IMR-90 (cell line): Measurements from ENCODE around the gene PRKCA. TPM values are rescaled to one million over a fixed set of nuclear protein-coding genes. Genes with fewer than 3 reads are reported as not detected.

Experiments used
- ATAC-seq: fragments of 200-7000 bp; cut with Tn5 transposase; 2 replicates; pipeline ENCODE4 v1.9.1; 2020; ENCODE audit warnings: low read depth, mild to moderate bottlenecking, moderate library complexity
- BruUV-seq: library from RNA; stranded (reverse); fragments of 400-500 nt; replicated peaks from 2 replicates; lab custom pipeline; 2021; lab: Mats Ljungman, UMichigan
- CTCF ChIA-PET: fragments of 300-600 bp; formaldehyde crosslinking; extraction: SDS; loops from one replicate; lab custom pipeline; 2021; ENCODE audit warnings: antibody characterized with exemption; lab: Yijun Ruan, JAX
- POLR2A ChIA-PET: fragments of 300-600 bp; sonication (Branson Sonifier 250); formaldehyde crosslinking; loops from one replicate; lab custom pipeline; 2022; ENCODE audit warnings: antibody characterized with exemption; ENCODE audit not compliant: unreplicated experiment; lab: Charles Lee
- DNase-seq: peaks from one replicate; pipeline ENCODE4 v3.0.0; 2013
- H2AFZ ChIP-seq: replicated peaks from 2 replicates; pipeline ENCODE3; 2013; ENCODE audit warnings: low read length, mild to moderate bottlenecking; ENCODE audit not compliant: poor library complexity
- H2AK5ac ChIP-seq: 2 replicates; pipeline ENCODE4 v1.6.1; 2013; ENCODE audit warnings: low read depth, low read length, inconsistent platforms
- H2AK9ac ChIP-seq: replicated peaks from 2 replicates; pipeline ENCODE3; 2013; ENCODE audit warnings: mild to moderate bottlenecking, low read depth, low read length, moderate library complexity; ENCODE audit not compliant: poor library complexity
- H2BK120ac ChIP-seq: 2 replicates; pipeline ENCODE4 v1.6.1; 2013; ENCODE audit warnings: low read depth, low read length, inconsistent platforms
- H2BK15ac ChIP-seq: 3 replicates; pipeline ENCODE4 v1.6.1; 2013; ENCODE audit warnings: low read depth, low read length, inconsistent platforms
- H2BK20ac ChIP-seq: 2 replicates; pipeline ENCODE4 v1.6.1; 2013; ENCODE audit warnings: low read depth, mild to moderate bottlenecking, inconsistent platforms, low read length, moderate library complexity
- H2BK5ac ChIP-seq: 2 replicates; pipeline ENCODE4 v1.6.1; 2013; ENCODE audit warnings: mild to moderate bottlenecking, low read depth, low read length, inconsistent platforms; ENCODE audit not compliant: poor library complexity, severe bottlenecking
- H3K14ac ChIP-seq: replicated peaks from 2 replicates; pipeline ENCODE4 v1.6.1; 2013; ENCODE audit warnings: low read depth, low read length, inconsistent platforms
- H3K18ac ChIP-seq: 2 replicates; pipeline ENCODE4 v1.6.1; 2013; ENCODE audit warnings: low read depth, low read length, control low read depth
- H3K23ac ChIP-seq: 2 replicates; pipeline ENCODE4 v1.6.1; 2013; ENCODE audit warnings: low read depth, low read length, inconsistent platforms
- H3K27ac ChIP-seq: 2 replicates; pipeline ENCODE4 v1.5.1; 2013; ENCODE audit warnings: mild to moderate bottlenecking, control low read depth, low read length; ENCODE audit not compliant: insufficient read depth
- H3K27me3 ChIP-seq: 2 replicates; pipeline ENCODE4 v1.6.1; 2013; ENCODE audit warnings: low read length; ENCODE audit not compliant: control insufficient read depth, insufficient read depth
- H3K36me3 ChIP-seq: 2 replicates; pipeline ENCODE4 v1.6.1; 2013; ENCODE audit warnings: low read length, mixed read lengths; ENCODE audit not compliant: control insufficient read depth, insufficient read depth
- H3K4ac ChIP-seq: 2 replicates; pipeline ENCODE4 v1.6.1; 2013; ENCODE audit warnings: low read depth, low read length, inconsistent platforms
- H3K4me1 ChIP-seq: 2 replicates; pipeline ENCODE4 v1.6.1; 2013; ENCODE audit warnings: low read length, mixed read lengths; ENCODE audit not compliant: control insufficient read depth, insufficient read depth
- H3K4me2 ChIP-seq: 2 replicates; pipeline ENCODE4 v1.6.1; 2013; ENCODE audit warnings: low read depth, mild to moderate bottlenecking, control low read depth, low read length, moderate library complexity
- H3K4me3 ChIP-seq: 2 replicates; pipeline ENCODE4 v1.5.1; 2013; ENCODE audit warnings: low read depth, mild to moderate bottlenecking, control low read depth, low read length, moderate library complexity; ENCODE audit not compliant: insufficient read depth
- H3K56ac ChIP-seq: 2 replicates; pipeline ENCODE4 v1.6.1; 2013; ENCODE audit warnings: low read length, inconsistent platforms; ENCODE audit not compliant: insufficient read depth; ENCODE audit errors: extremely low read depth
- H3K79me1 ChIP-seq, 2 experiments: 2 replicates each; pipeline ENCODE4 v1.6.1; 2013; ENCODE audit warnings: low read length in 2 of 2, inconsistent platforms in 1 of 2, low read depth in 1 of 2
- H3K9ac ChIP-seq: 2 replicates; pipeline ENCODE4 v1.6.1; 2013; ENCODE audit warnings: low read depth, low read length, control low read depth
- H3K9me1 ChIP-seq: 2 replicates; pipeline ENCODE4 v1.6.1; 2013; ENCODE audit warnings: low read length, inconsistent platforms; ENCODE audit not compliant: insufficient read depth
- H3K9me3 ChIP-seq: 2 replicates; pipeline ENCODE4 v1.6.1; 2013; ENCODE audit warnings: low read length; ENCODE audit not compliant: control insufficient read depth, insufficient read depth
- H4K20me1 ChIP-seq: 2 replicates; pipeline ENCODE4 v1.6.1; 2013; ENCODE audit warnings: low read length, inconsistent platforms; ENCODE audit not compliant: insufficient read depth
- H4K5ac ChIP-seq: 2 replicates; pipeline ENCODE4 v1.6.1; 2013; ENCODE audit warnings: mild to moderate bottlenecking, low read depth, low read length, control low read depth
- H4K8ac ChIP-seq, 2 experiments: 2 replicates each; pipeline ENCODE4 v1.6.1; 2013; ENCODE audit warnings: low read depth in 2 of 2, low read length in 2 of 2, control low read depth in 1 of 2, inconsistent platforms in 1 of 2
- H4K91ac ChIP-seq: 2 replicates; pipeline ENCODE4 v1.6.1; 2013; ENCODE audit warnings: low read depth, low read length, inconsistent platforms; ENCODE audit not compliant: insufficient read depth
- BHLHE40 ChIP-seq: fragments of 150-350 bp; IDR thresholded peaks from 2 replicates; pipeline ENCODE4 v1.6.1; 2016; ENCODE audit warnings: mild to moderate bottlenecking, low read depth, low read length
- CEBPB ChIP-seq: IDR thresholded peaks from 2 replicates; pipeline ENCODE4 v1.6.1; 2012; ENCODE audit warnings: low read depth, low read length, improper control_type of control experiment
- CHD1 ChIP-seq: IDR thresholded peaks from 2 replicates; pipeline ENCODE4 v1.6.1; 2012; ENCODE audit warnings: low read depth, low read length, improper control_type of control experiment
- CTCF ChIP-seq: conservative IDR thresholded peaks from 2 replicates; pipeline ENCODE4 v1.5.1; 2012; ENCODE audit warnings: mild to moderate bottlenecking, low read depth, low read length, improper control_type of control experiment
- ELK1 ChIP-seq: fragments of 150-350 bp; IDR thresholded peaks from 2 replicates; pipeline ENCODE4 v1.6.1; 2016; ENCODE audit warnings: low read depth, mild to moderate bottlenecking, low read length, moderate library complexity, borderline replicate concordance
- FOS ChIP-seq: fragments of 150-350 bp; IDR thresholded peaks from 2 replicates; pipeline ENCODE4 v1.6.1; 2016; ENCODE audit warnings: low read depth, low read length
- MAFK ChIP-seq: IDR thresholded peaks from 2 replicates; pipeline ENCODE4 v1.6.1; 2012; ENCODE audit warnings: low read depth, low read length, improper control_type of control experiment
- MAZ ChIP-seq: IDR thresholded peaks from 2 replicates; pipeline ENCODE4 v1.6.1; 2012; ENCODE audit warnings: low read depth, mild to moderate bottlenecking, low read length, improper control_type of control experiment, moderate library complexity, borderline replicate concordance
- MXI1 ChIP-seq: IDR thresholded peaks from 2 replicates; pipeline ENCODE4 v1.6.1; 2012; ENCODE audit warnings: low read depth, mild to moderate bottlenecking, low read length, moderate library complexity, borderline replicate concordance
- NFE2L2 ChIP-seq: fragments of 150-350 bp; IDR thresholded peaks from 2 replicates; pipeline ENCODE4 v1.6.1; 2016; ENCODE audit warnings: low read depth, mild to moderate bottlenecking, low read length
- POLR2A ChIP-seq: IDR thresholded peaks from 2 replicates; pipeline ENCODE4 v1.6.1; 2012; ENCODE audit warnings: mild to moderate bottlenecking, low read depth, low read length
- RAD21 ChIP-seq: IDR thresholded peaks from 2 replicates; pipeline ENCODE4 v1.6.1; 2012; ENCODE audit warnings: low read length, improper control_type of control experiment
- RCOR1 ChIP-seq: IDR thresholded peaks from 2 replicates; pipeline ENCODE4 v1.6.1; 2012; ENCODE audit warnings: mild to moderate bottlenecking, low read length, improper control_type of control experiment; ENCODE audit not compliant: insufficient replicate concordance
- RFX5 ChIP-seq: IDR thresholded peaks from 2 replicates; pipeline ENCODE4 v1.8.0; 2012; ENCODE audit warnings: low read depth, mild to moderate bottlenecking, low read length, moderate library complexity
- SMC3 ChIP-seq: fragments of 150-350 bp; IDR thresholded peaks from 2 replicates; pipeline ENCODE4 v1.6.1; 2016; ENCODE audit warnings: low read depth, mild to moderate bottlenecking, antibody characterized with exemption, low read length, moderate library complexity
- WGBS, 2 experiments: methylation state at CpG; one replicate each; pipeline versions ENCODE4 v1.1.5 to v1.1.7; 2013; ENCODE audit warnings: missing lambda C conversion rate in 2 of 2; ENCODE audit not compliant: insufficient read length in 1 of 2; ENCODE audit errors: extremely low coverage in 2 of 2; 5-methylcytosine and 5-hydroxymethylcytosine counted together
- dilution Hi-C: fragments of 300-500 bp; cut with HindIII; formaldehyde crosslinking; loops from one replicate; pipeline ENCODE4 v1.14.3; 2018; ENCODE audit warnings: low sequenced_read_pairs; ENCODE audit not compliant: unreplicated experiment
- in situ Hi-C: fragments of 300-500 bp; cut with MboI; formaldehyde crosslinking; loops from 3 replicates; pipeline ENCODE4 v1.14.3; 2019; ENCODE audit warnings: low sequenced_read_pairs, inconsistent platforms, mixed read lengths
- intact Hi-C: fragments of 100-400 bp; cut with micrococcal nuclease; formaldehyde crosslinking; loops from 2 replicates; pipeline ENCODE4 v1.10.0; 2022
- polyA plus RNA-seq, 3 experiments: library from polyadenylated mRNA; depleted of rRNA; stranded (reverse); fragments of >200 nt; gene quantifications; 2 replicates each; pipeline ENCODE4 v1.2.3, GENCODE V29; 2012; ENCODE audit warnings: low replicate concordance in 1 of 3
- total RNA-seq: library from RNA; depleted of rRNA; stranded (reverse); fragments of >200 nt; gene quantifications from 2 replicates; pipeline ENCODE4 v1.2.3, GENCODE V29; 2012
- TF ChIP-seq, protein P1 (sequence below): fragments of 150-350 bp; IDR thresholded peaks from 2 replicates; pipeline ENCODE4 v1.6.1; 2017; ENCODE audit warnings: mild to moderate bottlenecking, antibody characterized with exemption, low read length, low read depth

PRKCA gene
- total and polyA plus RNA-seq, 2 of the 4 experiments (the other 2 are of a cell fraction), result 31.0 to 46.0 TPM

GRCh38 chr17:66397486-66397885 is 95.1 kb downstream of the PRKCA start:
- Histone ChIP-seq H2BK20ac (no peak overlapping the region), H3K56ac (no peak overlapping the region), H2AK5ac (no peak overlapping the region), H3K79me1 (peaks cover 65 to 76% of the 10 kb centered on the region in 2 experiments), H3K9ac (no peak overlapping the region), H3K9me1 (peaks cover 3% of the 10 kb centered on the region), H2BK5ac (no peak overlapping the region), H4K8ac (no peak overlapping the region), H3K9me3 (no peaks in the 10 kb centered on the region), H3K27me3 (no peaks in the 10 kb centered on the region), H3K4me1 (peaks cover under 1% of the 10 kb centered on the region; the same call in 1 of the 2 replicates), H4K91ac (no peak overlapping the region), H3K18ac (no peak overlapping the region), H3K27ac (no peak overlapping the region), H3K14ac (no peak overlapping the region), H3K23ac (no peak overlapping the region), H3K4me3 (no peak overlapping the region), H2AK9ac (no peak overlapping the region), H3K4ac (no peak overlapping the region), H4K5ac (no peak overlapping the region), H2BK120ac (no peak overlapping the region), H3K4me2 (no peak overlapping the region), H3K36me3 (peaks cover 5% of the 10 kb centered on the region; the same call in 1 of the 2 replicates), H2AFZ (no peak overlapping the region), H4K20me1 (peaks cover 20% of the 10 kb centered on the region), H2BK15ac (no peak overlapping the region)
- POLR2A ChIA-PET, result no interaction called here
- no peak for TF ChIP-seq RAD21
- no peak for TF ChIP-seq ELK1
- no peak for TF ChIP-seq NFE2L2
- TF ChIP-seq, protein P1, sequence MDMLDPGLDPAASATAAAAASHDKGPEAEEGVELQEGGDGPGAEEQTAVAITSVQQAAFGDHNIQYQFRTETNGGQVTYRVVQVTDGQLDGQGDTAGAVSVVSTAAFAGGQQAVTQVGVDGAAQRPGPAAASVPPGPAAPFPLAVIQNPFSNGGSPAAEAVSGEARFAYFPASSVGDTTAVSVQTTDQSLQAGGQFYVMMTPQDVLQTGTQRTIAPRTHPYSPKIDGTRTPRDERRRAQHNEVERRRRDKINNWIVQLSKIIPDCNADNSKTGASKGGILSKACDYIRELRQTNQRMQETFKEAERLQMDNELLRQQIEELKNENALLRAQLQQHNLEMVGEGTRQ, result no peak
- TF ChIP-seq MAFK, result no peak
- no peak for TF ChIP-seq FOS
- no peak for TF ChIP-seq BHLHE40
- no peak for TF ChIP-seq RCOR1
- TF ChIP-seq CHD1, result no peak
- no peak for TF ChIP-seq SMC3
- no peak for TF ChIP-seq CTCF
- no peak for TF ChIP-seq MXI1
- no peak for TF ChIP-seq RFX5
- TF ChIP-seq POLR2A, result no peak
- TF ChIP-seq CEBPB, result no peak
- TF ChIP-seq MAZ, result no peak
- no peak for ATAC-seq
- no peak for DNase-seq
- dilution Hi-C loops, result no loop called here
- CTCF ChIA-PET, result no interaction called here
- no TSS peak for BruUV-seq
- in situ Hi-C loops, result no loop called here
- intact Hi-C loops, result no loop called here
- WGBS, 2 experiments, result 100% methylated on average over 1 of the region's 3 CpGs; no CpG with 5 or more reads in 1 of the 2 experiments
